ENCODE measurements around the gene AGBL1. TPM values are rescaled to one million over a fixed set of nuclear protein-coding genes. Genes with fewer than 3 reads are reported as not detected.

AGBL1 gene
- total RNA-seq, 2 donors from 2014 or later: not detected

DNA sequence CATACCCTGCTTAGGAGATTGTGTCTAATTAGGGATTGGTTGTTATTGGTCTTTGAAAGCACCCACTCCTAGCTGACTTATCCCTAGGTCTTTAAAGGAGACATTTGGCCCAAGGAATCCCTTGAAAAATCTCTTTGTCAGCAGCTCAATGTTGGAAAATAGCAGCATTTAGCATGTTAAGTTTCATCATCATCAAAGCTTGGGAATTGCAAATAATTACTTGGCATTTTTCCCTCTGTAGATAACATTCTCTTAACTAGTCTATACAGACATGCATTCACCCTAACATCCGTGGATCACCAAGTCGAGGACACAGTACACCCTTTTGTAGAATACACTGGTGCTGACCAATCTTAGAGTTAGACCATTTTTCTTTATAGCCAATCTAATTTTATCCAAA, 332.2 kb downstream of the AGBL1 start:
- intact Hi-C loops (cut with DNase I): no loop called here
- H3K27ac ChIP-seq: no peak overlapping the region
- no peaks in the 10 kb centered on the region for H3K4me1 ChIP-seq
- WGBS, 2 donors: 41 to 44% methylated on average over 2 of the region's 2 CpGs
- ATAC-seq: no peak
- no peak for DNase-seq
- H3K36me3 ChIP-seq (replicated peaks in 1 of 2; ENCODE audit: insufficient read depth in 1 of 2, low read depth in 2 of 2): no peaks in the 10 kb centered on the region
- no peak for TF ChIP-seq POLR2A (IDR thresholded peaks at IDR 0.05)
- TF ChIP-seq, protein P1, sequence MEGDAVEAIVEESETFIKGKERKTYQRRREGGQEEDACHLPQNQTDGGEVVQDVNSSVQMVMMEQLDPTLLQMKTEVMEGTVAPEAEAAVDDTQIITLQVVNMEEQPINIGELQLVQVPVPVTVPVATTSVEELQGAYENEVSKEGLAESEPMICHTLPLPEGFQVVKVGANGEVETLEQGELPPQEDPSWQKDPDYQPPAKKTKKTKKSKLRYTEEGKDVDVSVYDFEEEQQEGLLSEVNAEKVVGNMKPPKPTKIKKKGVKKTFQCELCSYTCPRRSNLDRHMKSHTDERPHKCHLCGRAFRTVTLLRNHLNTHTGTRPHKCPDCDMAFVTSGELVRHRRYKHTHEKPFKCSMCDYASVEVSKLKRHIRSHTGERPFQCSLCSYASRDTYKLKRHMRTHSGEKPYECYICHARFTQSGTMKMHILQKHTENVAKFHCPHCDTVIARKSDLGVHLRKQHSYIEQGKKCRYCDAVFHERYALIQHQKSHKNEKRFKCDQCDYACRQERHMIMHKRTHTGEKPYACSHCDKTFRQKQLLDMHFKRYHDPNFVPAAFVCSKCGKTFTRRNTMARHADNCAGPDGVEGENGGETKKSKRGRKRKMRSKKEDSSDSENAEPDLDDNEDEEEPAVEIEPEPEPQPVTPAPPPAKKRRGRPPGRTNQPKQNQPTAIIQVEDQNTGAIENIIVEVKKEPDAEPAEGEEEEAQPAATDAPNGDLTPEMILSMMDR (IDR thresholded peaks at IDR 0.05): no peak
- H3K9me3 ChIP-seq: no peaks in the 10 kb centered on the region
- no peaks in the 10 kb centered on the region for H3K27me3 ChIP-seq
- no peak overlapping the region for H3K4me3 ChIP-seq

DNA sequence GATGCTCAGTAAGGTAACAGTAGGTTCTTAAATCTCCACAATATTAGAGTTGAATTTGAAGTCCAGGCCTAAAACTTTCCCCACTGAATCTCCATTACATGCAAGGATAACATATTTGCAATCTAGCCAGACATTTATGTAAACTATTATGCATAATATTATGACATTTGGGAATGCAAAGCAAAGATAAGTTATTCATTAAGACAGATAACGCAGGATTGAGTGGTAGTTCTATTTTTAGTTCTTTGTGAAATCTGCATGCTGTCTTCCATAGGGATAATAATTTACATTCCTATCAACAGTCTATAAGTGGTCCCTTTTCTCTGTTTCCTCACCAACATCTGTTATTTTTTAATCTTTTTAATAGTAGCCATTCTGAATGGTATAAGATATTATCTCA, 333.5 kb downstream of the AGBL1 start:
- intact Hi-C loops (cut with DNase I): no loop called here
- ATAC-seq (no peak), DNase-seq (no peak)
- H3K27me3 ChIP-seq: no peaks in the 10 kb centered on the region
- WGBS, 2 donors: 58 to 65% methylated on average over 1 of the region's 1 CpG
- H3K4me3 ChIP-seq: no peak overlapping the region
- H3K9me3 ChIP-seq: no peaks in the 10 kb centered on the region
- no peaks in the 10 kb centered on the region for H3K4me1 ChIP-seq
- no peaks in the 10 kb centered on the region for H3K36me3 ChIP-seq (replicated peaks in 1 of 2; ENCODE audit: insufficient read depth in 1 of 2, low read depth in 2 of 2)
- no peak overlapping the region for H3K27ac ChIP-seq
- TF ChIP-seq, protein P1 (IDR thresholded peaks at IDR 0.05): no peak
- no peak for TF ChIP-seq POLR2A (IDR thresholded peaks at IDR 0.05)

DNA sequence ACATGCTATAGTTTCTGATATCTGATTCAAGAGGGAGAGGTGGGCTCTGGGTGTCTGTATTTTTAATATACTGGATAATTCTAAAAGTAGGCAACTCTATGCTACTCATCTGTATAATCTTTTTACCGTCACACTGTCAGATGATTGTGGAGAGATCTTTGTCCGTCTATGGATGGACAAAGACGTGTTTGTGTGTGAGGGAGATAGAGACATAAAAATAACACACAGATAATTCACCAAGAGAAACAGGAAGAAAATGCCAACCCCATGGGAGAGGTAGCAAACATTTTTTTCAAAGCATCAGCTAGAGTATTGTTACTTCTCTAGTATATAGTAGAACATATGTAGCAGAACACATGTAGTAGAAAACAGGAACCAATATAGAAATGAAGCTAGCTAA, 346.1 kb downstream of the AGBL1 start:
- TF ChIP-seq, protein P1 (IDR thresholded peaks at IDR 0.05): no peak
- no peak for TF ChIP-seq POLR2A (IDR thresholded peaks at IDR 0.05)
- H3K27ac ChIP-seq: no peak overlapping the region
- no peak for ATAC-seq
- 69 to 81% methylated on average over 3 of the region's 3 CpGs for WGBS, 2 donors
- intact Hi-C loops (cut with DNase I): no loop called here
- DNase-seq: no peak
- H3K27me3 ChIP-seq: no peaks in the 10 kb centered on the region
- H3K9me3 ChIP-seq: no peaks in the 10 kb centered on the region
- H3K4me1 ChIP-seq: no peaks in the 10 kb centered on the region
- H3K36me3 ChIP-seq (replicated peaks in 1 of 2; ENCODE audit: insufficient read depth in 1 of 2, low read depth in 2 of 2): no peaks in the 10 kb centered on the region
- no peak overlapping the region for H3K4me3 ChIP-seq

DNA sequence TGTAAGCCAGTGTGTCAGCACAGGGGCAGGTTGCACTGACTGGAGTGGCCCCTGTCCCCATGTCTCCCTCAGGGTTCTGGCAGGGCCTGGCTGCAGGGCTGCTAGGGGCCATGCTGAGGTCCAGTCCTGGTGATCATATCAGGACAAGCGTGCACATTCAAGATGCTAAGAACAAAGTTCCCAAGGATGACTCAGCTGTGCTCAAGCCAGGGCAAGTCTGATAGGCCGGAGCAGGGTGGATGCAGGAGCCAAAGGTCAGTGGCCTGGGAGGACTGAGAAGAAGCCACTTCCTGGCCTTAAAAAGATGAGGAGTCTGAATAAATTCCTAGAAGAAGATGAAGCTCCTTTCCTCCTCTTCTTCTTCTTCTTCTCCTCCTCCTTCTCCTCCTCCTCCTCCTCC, 353.2 kb downstream of the AGBL1 start:
- intact Hi-C loops (cut with DNase I): no loop called here
- TF ChIP-seq, protein P1 (IDR thresholded peaks at IDR 0.05): no peak
- no peak for TF ChIP-seq POLR2A (IDR thresholded peaks at IDR 0.05)
- DNase-seq (no peak), ATAC-seq (no peak)
- Histone ChIP-seq H3K27ac (no peak overlapping the region), H3K4me1 (no peaks in the 10 kb centered on the region), H3K36me3 (replicated peaks in 1 of 2; ENCODE audit: insufficient read depth in 1 of 2, low read depth in 2 of 2) (no peaks in the 10 kb centered on the region), H3K9me3 (no peaks in the 10 kb centered on the region), H3K27me3 (no peaks in the 10 kb centered on the region), H3K4me3 (no peak overlapping the region)
- WGBS, 2 donors: 50 to 74% methylated on average over 2 of the region's 2 CpGs

DNA sequence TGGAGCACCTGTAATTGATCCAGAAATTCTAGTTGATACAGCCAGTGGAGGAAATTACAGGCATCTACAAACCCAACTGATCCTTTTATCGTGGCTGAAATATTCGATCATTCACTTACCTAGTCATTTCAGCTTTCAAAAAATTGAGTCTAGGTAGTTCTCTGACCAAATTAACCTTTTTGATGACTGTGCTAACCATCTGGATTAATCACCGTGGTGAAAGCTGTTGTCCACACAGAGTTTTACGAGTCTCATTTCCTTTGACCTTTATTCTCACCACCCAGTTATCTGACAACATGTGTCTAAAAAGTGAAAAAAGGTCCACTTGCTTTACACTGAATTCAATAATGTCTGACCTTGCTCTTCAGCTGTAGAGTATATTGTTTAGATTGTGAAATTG, 354.3 kb downstream of the AGBL1 start:
- no peaks in the 10 kb centered on the region for H3K9me3 ChIP-seq
- WGBS, 2 donors: 29 to 38% methylated on average over 4 of the region's 4 CpGs

More for the DNA sequence above, 354.3 kb downstream of the AGBL1 start:
- TF ChIP-seq, protein P1 (IDR thresholded peaks at IDR 0.05): no peak
- H3K4me3 ChIP-seq: no peak overlapping the region
- no peak for DNase-seq
- H3K27ac ChIP-seq: no peak overlapping the region
- H3K36me3 ChIP-seq (replicated peaks in 1 of 2; ENCODE audit: insufficient read depth in 1 of 2, low read depth in 2 of 2): no peaks in the 10 kb centered on the region
- no peaks in the 10 kb centered on the region for H3K27me3 ChIP-seq
- H3K4me1 ChIP-seq: no peaks in the 10 kb centered on the region
- ATAC-seq: no peak
- intact Hi-C loops (cut with DNase I): no loop called here
